ENCODE measurements around the gene NOS1.

GRCh38 chr12:117361905-117362304 lies 479 bp upstream of the NOS1 start:
- no peak for TF ChIP-seq CTCF (IDR thresholded peaks at IDR 0.05)
- no peak for TF ChIP-seq POLR2AphosphoS5 (IDR thresholded peaks at IDR 0.05)

Data from suprapubic skin (tissue), 3 donors.